Bronchial epithelial cell (primary cell): Measurements from ENCODE around the gene NDUFA3. TPM values are rescaled to one million over a fixed set of nuclear protein-coding genes. Genes with fewer than 3 reads are reported as not detected.

Experiments used
- DNase-seq: peaks from one replicate; pipeline ENCODE4 v3.0.0-alpha.2; 2010; ENCODE audit warnings: low read depth
- FAIRE-seq: peaks from 2 replicates; lab custom pipeline; 2011; peaks lifted over from hg19 to GRCh38; lab: Jason Lieb, UNC
- H3K27me3 ChIP-seq: 2 replicates; pipeline ENCODE4 v1.5.1; 2011; ENCODE audit warnings: low read length; ENCODE audit not compliant: control insufficient read depth, insufficient read depth
- H3K36me3 ChIP-seq: 2 replicates; pipeline ENCODE4 v1.5.1; 2011; ENCODE audit warnings: low read length; ENCODE audit not compliant: control insufficient read depth, insufficient read depth
- H3K4me3 ChIP-seq: 2 replicates; pipeline ENCODE4 v1.5.1; 2011; ENCODE audit warnings: mild to moderate bottlenecking, low read depth, low read length, control low read depth
- total RNA-seq: library from RNA; depleted of rRNA; stranded (reverse); fragments of >200 nt; gene quantifications from 2 replicates; pipeline ENCODE4 v1.2.1, GENCODE V29; 2014
- TF ChIP-seq, protein P1 (sequence below): IDR thresholded peaks from 2 replicates; pipeline ENCODE4 v1.5.1; 2011; ENCODE audit warnings: mild to moderate bottlenecking, moderate library complexity, low read length, control low read depth, inconsistent platforms; ENCODE audit not compliant: insufficient read depth, severe bottlenecking

The NDUFA3 gene
- total RNA-seq, 1 donor from 2014 or later, result 6.1 TPM

DNA sequence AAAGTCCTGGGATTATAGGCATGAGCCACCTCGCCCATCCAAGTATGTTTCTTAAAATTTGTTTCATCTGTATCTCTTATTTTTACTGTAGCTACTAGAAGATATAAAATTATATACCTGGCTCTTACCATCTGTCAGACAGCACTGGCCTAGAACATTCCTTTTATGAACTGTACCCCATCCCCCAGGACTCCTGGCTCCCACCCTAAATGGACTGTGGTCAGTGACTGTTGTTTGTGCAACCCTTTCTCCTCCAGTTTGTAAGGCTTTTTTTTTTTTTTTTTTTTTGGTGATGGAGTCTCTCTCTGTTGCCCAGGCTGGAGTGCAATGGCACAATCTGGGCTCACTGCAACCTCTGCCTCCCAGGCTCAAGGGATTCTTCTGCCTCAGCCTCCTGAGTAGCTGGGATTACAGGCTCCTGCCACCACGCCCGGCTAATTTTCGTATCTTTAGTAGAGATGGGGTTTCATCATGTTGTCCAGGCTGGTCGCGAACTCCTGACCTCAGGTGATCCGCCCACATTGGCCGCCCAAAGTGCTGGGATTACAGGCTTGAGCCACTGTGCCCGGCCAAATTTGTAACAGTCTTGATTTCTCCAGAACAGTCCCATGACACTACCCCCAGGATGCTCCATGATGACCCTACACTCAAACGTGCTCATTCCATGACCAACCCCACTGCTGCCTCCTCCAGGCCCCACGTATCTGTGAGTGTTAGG is 2.5 kb downstream of the NDUFA3 start:
- FAIRE-seq (no peak), DNase-seq (no peak)
- TF ChIP-seq, protein P1, sequence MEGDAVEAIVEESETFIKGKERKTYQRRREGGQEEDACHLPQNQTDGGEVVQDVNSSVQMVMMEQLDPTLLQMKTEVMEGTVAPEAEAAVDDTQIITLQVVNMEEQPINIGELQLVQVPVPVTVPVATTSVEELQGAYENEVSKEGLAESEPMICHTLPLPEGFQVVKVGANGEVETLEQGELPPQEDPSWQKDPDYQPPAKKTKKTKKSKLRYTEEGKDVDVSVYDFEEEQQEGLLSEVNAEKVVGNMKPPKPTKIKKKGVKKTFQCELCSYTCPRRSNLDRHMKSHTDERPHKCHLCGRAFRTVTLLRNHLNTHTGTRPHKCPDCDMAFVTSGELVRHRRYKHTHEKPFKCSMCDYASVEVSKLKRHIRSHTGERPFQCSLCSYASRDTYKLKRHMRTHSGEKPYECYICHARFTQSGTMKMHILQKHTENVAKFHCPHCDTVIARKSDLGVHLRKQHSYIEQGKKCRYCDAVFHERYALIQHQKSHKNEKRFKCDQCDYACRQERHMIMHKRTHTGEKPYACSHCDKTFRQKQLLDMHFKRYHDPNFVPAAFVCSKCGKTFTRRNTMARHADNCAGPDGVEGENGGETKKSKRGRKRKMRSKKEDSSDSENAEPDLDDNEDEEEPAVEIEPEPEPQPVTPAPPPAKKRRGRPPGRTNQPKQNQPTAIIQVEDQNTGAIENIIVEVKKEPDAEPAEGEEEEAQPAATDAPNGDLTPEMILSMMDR, result no peak
- Histone ChIP-seq H3K27me3 (no peaks in the 10 kb centered on the region), H3K4me3 (no peak overlapping the region), H3K36me3 (peaks cover 14% of the 10 kb centered on the region)

DNA sequence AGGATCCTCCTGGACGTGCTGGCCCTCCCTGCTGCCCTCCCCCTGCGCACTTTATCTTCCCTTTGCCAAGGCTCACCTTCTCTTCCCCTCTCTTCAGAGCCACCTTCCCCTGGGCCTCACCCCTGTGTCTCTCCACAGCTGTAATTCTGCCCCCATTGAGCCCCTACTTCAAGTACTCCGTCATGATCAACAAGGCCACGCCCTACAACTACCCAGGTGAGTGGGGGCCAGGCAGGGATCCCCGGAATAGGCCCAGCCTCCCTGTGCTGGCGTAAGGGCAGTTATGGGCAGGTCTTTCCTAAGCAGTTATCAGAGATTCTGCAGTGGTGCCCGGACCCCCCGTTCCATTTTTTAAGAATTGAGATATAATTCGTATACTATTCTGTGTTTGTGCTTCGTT is 3.1 kb downstream of the NDUFA3 start:
- peaks cover 17% of the 10 kb centered on the region for H3K36me3 ChIP-seq
- H3K4me3 ChIP-seq, result no peak overlapping the region
- TF ChIP-seq, protein P1, result no peak
- DNase-seq, result no peak
- H3K27me3 ChIP-seq, result no peaks in the 10 kb centered on the region
- no peak for FAIRE-seq

DNA sequence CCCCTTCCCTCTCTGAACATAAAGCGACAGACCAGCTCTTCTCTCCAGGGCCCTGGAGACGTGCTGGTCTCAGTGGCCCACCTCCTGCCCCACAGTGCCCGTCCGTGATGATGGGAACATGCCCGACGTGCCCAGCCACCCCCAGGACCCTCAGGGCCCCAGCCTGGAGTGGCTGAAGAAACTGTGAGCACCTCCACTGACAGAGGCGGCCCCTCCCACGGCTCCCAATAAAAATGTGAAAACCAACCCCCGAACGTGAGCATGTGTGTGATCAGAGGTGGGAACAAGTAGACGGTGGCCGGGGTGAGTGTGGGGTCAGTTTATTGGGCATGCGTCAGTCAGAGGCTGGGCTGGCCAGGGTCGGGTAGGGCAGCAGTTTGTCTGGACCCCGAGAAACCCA is 4.1 kb downstream of the NDUFA3 start:
- TF ChIP-seq, protein P1, result no peak
- no peak for FAIRE-seq
- no peak overlapping the region for H3K4me3 ChIP-seq
- no peaks in the 10 kb centered on the region for H3K27me3 ChIP-seq
- H3K36me3 ChIP-seq, result peaks cover 18% of the 10 kb centered on the region
- no peak for DNase-seq

DNA sequence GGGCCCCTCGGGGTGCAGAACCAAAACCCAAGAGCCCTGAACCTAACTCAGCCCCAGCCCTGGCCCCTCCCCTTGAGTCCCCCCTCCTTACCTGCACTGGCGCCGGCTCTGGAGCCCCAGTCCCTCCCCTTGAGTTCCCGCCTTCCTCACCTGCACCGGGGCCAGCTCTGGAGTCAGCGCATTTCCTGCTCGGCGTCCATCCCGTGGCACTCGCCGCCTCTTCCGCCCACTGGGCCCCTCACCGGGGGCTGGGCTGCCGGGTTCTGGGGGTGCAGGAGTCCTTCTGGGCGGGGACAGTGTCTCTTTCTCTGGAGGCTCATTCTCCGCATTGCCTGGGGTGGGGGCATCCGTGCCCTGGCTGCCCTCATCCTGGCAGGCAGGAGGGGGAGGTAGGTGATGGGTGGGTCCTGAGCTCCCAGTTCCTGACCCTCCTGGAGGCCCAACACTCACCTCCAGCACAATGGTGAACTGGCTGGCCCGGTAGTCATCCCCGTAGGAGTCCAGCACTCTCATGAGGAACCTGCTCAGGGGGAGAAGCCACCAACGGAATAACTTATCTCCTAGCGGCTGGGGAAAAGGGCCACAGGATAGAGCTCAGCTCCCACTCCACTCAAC is 5.3 kb downstream of the NDUFA3 start:
- Histone ChIP-seq H3K4me3 (no peak overlapping the region), H3K36me3 (peaks cover 18% of the 10 kb centered on the region), H3K27me3 (no peaks in the 10 kb centered on the region)
- FAIRE-seq, result no peak
- DNase-seq, result no peak
- TF ChIP-seq, protein P1, result no peak

DNA sequence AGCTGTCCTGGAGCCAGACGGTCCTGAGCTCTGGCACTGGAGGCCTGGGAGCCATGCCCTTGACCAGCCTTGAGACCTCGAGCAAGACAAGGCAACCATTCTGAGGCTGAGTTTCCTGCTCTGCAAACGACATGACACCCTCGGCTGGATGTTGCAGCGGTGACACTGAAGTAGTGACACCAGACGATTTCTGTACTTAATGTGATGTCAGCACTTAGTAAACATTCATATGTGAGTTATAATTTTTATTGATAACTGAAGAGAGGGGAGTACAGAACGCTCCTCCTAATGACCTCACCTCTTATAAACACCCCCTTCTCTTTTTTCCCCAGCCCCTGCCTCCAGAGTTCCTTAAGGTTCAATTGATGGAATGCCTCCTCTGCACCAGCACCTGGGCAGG is 5.8 kb downstream of the NDUFA3 start:
- no peak for FAIRE-seq
- H3K36me3 ChIP-seq, result peaks cover 18% of the 10 kb centered on the region
- no peaks in the 10 kb centered on the region for H3K27me3 ChIP-seq
- no peak overlapping the region for H3K4me3 ChIP-seq
- TF ChIP-seq, protein P1, result no peak
- no peak for DNase-seq
